Suprapubic skin (tissue), 4 donors: ENCODE measurements around the gene ZBTB8A.

Source experiments
- CTCF ChIP-seq, 2 donors: fragments of 200-600 bp in 1 of 2; fragments of 450-650 bp in 1 of 2; sonication (generic) in 1 of 2; IDR thresholded peaks; one replicate each; pipeline ENCODE4 v1.5.1; 2016 to 2019; ENCODE audit warnings: antibody characterized with exemption in 2 of 2, mild to moderate bottlenecking in 1 of 2, moderate library complexity in 1 of 2
- EP300 ChIP-seq: sonication (generic); formaldehyde crosslinking; IDR thresholded peaks from one replicate; pipeline ENCODE4 v1.6.1; 2017; ENCODE audit warnings: antibody characterized with exemption
- POLR2A ChIP-seq, 2 donors: fragments of 450-650 bp; IDR thresholded peaks; one replicate each; pipeline ENCODE4 v1.6.1; 2017; ENCODE audit warnings: antibody characterized with exemption in 2 of 2, mild to moderate bottlenecking in 2 of 2, moderate library complexity in 2 of 2
- POLR2AphosphoS5 ChIP-seq, 3 donors: sonication (generic); formaldehyde crosslinking; IDR thresholded peaks; one replicate each; pipeline ENCODE4 v1.6.1; 2017; ENCODE audit warnings: antibody characterized with exemption in 3 of 3

GRCh38 chr1:32525661-32526444 lies 13.4 kb upstream of the ZBTB8A start:
- TF ChIP-seq CTCF (IDR thresholded peaks at IDR 0.05) (no peak), EP300 (no peak), POLR2AphosphoS5 (IDR thresholded peaks at IDR 0.05) (no peak), POLR2A (IDR thresholded peaks at IDR 0.05) (no peak)
